ENCODE measurements around the gene SERPING1.

SERPING1 gene

GRCh38 chr11:57597916-57598830 lies 688 bp downstream of the SERPING1 start:
- no peak for DNase-seq

GRCh38 chr11:57598831-57599155 lies 1.3 kb downstream of the SERPING1 start:
- DNase-seq = no peak

GRCh38 chr11:57599381-57599780 lies 1.9 kb downstream of the SERPING1 start:
- no peak for DNase-seq

- DNase-seq = no peak
Measured at GRCh38 chr11:57601297-57601696, 3.8 kb downstream of the SERPING1 start.

GRCh38 chr11:57604296-57605027 lies 7.0 kb downstream of the SERPING1 start:
- no peak for DNase-seq

GRCh38 chr11:57605028-57605420 lies 7.5 kb downstream of the SERPING1 start:
- DNase-seq = no peak

- no peak for DNase-seq
Measured at GRCh38 chr11:57610170-57610569, 12.7 kb downstream of the SERPING1 start.

GRCh38 chr11:57614234-57614772 lies 16.8 kb downstream of the SERPING1 start:
- DNase-seq = no peak

GRCh38 chr11:57615308-57615707 lies 17.8 kb downstream of the SERPING1 start:
- no peak for DNase-seq

GRCh38 chr11:57616595-57616994 lies 19.1 kb downstream of the SERPING1 start:
- DNase-seq = no peak

GRCh38 chr11:57618438-57618837 lies 21.0 kb downstream of the SERPING1 start:
- no peak for DNase-seq

GRCh38 chr11:57619331-57619730 lies 21.8 kb downstream of the SERPING1 start:
- DNase-seq = no peak

GRCh38 chr11:57620467-57620866 lies 23.0 kb downstream of the SERPING1 start:
- DNase-seq = no peak

GRCh38 chr11:57622263-57622662 lies 24.8 kb downstream of the SERPING1 start:
- no peak for DNase-seq

- no peak for DNase-seq
Measured at GRCh38 chr11:57624864-57625263, 27.4 kb downstream of the SERPING1 start.

- DNase-seq = no peak
Measured at GRCh38 chr11:57626895-57627294, 29.4 kb downstream of the SERPING1 start.

GRCh38 chr11:57630171-57630570 lies 32.7 kb downstream of the SERPING1 start:
- no peak for DNase-seq

- no peak for DNase-seq
Measured at GRCh38 chr11:57632116-57632515, 34.6 kb downstream of the SERPING1 start.

- no peak for DNase-seq
Measured at GRCh38 chr11:57633394-57634070, 36.0 kb downstream of the SERPING1 start.

GRCh38 chr11:57634311-57634710 lies 36.8 kb downstream of the SERPING1 start:
- DNase-seq = no peak

- no peak for DNase-seq
Measured at GRCh38 chr11:57635246-57635645, 37.8 kb downstream of the SERPING1 start.

- DNase-seq = no peak
Measured at GRCh38 chr11:57637626-57638004, 40.1 kb downstream of the SERPING1 start.

GRCh38 chr11:57638005-57638781 lies 40.7 kb downstream of the SERPING1 start:
- no peak for DNase-seq
